CD4-positive, alpha-beta T cell treated with Interleukin-6 for 4 hours (primary cell): ENCODE results near the gene CDKN1C.

Experiments
- DNase-seq: peaks from one replicate; pipeline ENCODE4 v3.0.0-alpha.2; 2020; ENCODE audit warnings: mixed read lengths

The CDKN1C gene

DNA sequence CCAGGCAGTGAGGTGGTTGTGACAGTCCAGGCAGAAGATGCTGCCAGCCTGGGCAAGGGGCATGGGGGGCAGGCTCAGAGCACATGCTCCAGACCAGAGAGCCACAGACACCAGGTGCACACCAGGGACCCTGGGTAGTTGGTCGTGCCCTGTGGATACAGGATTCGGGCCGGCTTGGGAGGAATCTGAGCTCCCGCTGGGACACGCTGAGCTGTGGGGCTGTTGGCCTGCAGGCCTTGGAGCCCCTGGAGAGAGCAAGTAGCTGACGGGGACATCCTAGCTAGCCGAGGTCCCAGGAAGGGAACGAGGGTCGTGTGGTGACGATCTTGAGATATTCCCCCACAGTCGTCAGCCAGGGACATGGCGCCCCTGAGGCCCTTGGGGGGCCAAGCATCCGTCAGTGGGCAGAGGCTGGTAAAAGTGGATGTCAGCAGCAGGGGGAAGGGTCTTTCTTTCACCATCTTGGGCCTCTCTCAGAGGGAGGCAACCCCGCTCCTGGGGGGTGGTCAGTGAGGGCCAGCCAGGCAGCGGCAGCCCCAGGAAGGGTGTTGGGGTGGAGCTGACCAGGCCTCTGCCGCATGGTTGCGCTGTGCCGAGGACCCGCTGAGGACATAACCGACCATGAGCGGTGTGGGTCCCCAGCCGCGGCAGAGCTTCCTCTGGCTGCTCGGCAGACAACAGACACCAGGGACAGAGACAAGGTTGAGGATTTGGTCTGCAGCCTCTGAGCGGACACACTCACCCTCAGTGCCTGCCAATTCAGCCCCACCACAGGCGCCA lies 44.0 kb downstream of the CDKN1C start:
- no peak for DNase-seq

DNA sequence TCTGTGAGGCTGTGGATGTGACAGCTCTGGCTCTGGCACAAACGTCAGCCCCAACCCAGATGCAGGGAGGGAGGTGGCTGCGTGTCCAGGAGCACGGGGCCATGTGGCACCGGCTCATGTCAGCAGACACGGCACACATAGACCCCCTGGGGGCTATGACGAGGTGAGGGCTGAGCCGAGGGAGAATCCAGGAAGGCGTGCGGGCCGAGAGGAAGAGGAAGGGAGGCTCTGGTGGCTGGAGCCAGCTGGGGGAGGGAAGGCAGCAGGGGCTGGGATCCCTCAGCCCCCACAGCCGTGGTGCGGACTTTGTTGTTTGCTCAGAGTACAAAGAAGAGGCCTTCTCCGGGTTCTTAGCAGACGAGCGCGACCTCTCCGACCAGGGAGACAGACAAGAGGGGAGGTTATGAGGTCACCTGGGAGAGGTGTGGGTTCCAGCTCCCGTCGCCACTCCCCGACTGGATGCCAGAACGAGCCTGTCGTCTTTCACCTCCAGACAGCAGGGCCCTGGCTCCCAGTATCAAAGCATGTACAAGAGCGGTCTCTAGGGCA lies 46.1 kb downstream of the CDKN1C start:
- DNase-seq: no peak

DNA sequence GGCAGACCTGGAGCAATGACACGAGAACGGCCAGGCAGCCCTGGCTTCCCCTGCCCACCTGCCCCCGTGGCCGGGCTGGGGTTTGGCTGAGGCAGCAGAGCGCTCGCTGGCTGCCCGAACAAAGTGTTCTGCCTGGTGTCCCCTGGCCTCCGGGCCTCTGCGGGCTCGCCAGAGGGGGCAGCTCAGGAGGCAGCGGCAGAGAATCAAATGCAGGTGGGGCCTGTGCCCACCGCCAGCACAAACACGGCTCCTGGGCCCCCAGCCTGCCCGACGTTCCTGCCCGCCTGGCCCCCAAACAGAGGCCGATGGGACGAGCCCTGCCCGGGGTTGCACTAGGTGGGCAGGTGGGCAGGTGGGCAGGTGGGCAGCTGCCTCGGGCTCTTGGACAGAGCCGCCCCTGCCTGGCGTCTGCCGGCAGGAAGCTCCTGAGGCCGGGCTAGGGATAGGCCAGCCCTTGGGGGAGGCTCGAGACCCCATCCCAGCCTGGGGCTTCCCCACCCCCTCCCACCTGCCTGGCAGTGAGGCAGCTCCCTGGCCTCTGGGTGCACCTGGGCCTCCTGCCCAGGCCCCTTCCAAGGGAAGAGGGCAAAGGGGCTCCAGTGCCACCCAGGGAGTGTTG lies 46.8 kb downstream of the CDKN1C start:
- no peak for DNase-seq

DNA sequence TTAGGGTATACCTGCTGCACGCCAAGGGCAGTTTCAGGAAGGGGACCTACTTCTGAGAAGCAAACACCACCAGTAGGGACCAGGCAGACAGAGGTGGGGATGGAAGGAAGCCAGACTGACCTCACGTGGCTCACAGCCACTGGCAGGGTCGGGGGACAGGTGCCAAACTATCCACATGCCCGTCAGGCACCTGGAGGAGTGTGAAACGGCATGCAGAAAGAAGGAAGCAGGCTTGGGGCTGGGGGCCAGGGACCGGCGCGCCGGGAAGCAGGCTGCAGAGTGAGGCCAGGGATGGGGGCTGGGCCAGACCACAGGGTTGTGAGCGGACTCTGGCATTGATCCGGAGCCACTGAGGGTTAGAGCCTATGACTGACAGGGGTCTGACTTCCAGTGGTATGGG lies 47.5 kb downstream of the CDKN1C start:
- DNase-seq: no peak

DNA sequence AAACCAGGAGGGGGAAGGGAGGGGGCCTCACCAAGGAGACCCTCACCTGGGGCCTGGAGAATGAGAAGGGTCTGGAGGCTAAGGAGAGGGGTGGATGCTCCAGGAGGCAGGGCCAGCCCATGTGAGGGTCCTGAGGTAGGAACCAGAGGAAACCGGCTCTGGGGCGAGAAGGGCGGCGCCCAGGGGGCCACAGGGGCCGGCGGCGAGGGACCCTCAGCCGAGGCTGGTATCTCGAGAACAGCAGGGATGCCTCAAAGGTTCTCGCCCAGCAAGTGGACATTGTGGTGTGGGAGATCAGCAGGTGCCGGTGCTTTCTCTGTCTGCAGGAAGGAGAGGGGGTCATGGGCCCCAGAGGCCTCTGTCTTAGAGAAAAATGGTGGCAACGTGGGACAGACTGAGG lies 47.9 kb downstream of the CDKN1C start:
- DNase-seq: no peak

DNA sequence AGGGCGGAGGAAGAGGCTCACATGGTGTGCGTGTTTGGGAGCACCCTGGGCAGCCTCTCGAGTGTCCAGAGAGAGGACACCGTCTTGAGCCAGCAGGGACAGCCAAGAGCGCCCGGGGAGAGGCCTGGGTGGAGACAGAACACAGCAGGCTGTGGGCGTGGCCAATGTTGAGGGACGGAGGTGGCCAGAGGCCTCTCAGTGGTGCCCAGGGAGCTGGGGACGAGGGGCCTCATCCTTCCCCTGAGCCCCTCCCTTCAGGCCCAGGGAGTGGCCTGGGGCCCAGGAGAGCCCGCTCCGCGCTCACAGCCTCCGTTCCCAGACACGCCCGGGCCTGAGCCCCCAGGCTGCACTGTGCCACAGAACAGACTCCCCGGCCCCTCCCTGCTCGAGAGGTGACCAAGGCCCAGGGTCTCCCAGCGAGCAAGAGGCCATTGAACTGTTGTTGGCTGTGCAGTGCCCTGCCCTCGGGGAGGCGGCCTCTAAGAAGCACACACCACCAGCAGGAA lies 48.4 kb downstream of the CDKN1C start:
- DNase-seq: no peak

DNA sequence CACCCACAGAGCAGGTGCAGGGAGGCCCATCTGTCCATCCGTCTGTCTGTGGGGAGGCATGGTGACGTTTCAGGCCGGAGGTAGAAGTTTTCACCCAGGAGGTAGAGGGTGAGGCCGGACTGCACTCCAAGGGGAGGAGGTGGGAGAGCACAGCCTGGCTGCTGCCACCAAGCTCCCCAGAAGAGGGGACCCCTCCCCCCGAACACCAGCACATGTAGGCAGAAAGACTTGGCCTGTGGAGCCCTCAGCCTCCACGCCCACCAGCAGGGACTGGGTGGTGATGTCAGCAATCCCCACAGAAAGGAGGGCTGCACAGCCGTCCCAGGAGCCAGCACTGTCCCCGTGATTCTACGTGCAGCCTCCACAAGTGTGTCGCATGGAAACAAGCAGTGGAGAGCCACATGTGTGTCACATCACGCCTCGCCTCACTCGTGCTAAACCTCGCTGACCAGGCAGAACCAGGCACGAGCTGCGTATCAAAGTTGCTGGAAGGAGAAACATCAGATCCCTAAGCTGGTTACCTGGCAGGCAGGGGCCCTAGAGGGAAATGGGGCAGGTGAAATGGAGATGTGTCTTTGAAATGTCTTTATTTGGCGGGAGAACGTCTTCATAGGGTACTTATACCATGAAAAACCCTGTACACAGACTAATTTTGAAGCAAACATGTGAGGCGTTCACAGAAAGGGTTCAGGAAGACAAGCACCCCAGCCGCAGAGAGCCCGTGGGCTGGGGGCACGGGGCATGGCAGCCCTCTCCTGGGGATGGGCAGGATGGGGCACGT lies 49.1 kb downstream of the CDKN1C start:
- no peak for DNase-seq

DNA sequence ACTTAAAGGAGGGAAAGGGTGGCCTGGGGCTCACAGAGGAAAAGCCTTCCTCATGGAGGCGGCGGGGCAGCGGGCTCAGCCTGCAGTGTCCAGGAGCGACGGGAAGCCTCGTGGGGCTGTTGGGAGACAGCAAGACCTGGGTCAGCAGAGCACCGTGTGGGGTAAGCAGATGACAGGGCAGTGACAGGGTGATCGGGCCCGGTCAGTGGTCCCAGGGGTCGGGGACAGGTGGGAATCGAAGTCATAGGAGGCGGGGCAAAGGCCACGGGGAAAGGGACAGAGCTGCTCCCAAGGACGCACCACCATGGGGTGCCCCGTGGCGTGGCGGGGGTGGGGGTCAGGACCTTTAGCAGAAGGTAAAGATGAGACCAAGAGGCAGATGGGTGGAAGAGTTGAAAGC lies 49.8 kb downstream of the CDKN1C start:
- no peak for DNase-seq

DNA sequence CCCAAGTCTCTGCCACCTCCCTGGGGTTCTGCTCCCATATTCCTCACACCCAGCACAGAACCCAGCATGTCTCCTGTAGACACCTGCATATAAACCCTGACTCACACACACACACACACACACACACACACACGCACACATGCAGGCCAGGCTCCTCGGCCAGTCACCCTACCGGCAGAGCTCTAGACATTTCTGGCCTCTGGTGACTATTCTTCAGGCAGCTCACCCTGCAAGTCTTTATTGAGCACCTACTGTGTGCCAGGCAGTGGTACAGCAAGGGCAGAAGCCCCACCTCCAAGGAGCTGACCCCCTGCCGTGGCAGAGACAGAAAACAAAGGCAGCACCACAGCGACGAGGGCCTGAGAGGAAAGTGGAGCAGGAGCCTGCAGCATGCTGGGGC lies 50.3 kb downstream of the CDKN1C start:
- no peak for DNase-seq

DNA sequence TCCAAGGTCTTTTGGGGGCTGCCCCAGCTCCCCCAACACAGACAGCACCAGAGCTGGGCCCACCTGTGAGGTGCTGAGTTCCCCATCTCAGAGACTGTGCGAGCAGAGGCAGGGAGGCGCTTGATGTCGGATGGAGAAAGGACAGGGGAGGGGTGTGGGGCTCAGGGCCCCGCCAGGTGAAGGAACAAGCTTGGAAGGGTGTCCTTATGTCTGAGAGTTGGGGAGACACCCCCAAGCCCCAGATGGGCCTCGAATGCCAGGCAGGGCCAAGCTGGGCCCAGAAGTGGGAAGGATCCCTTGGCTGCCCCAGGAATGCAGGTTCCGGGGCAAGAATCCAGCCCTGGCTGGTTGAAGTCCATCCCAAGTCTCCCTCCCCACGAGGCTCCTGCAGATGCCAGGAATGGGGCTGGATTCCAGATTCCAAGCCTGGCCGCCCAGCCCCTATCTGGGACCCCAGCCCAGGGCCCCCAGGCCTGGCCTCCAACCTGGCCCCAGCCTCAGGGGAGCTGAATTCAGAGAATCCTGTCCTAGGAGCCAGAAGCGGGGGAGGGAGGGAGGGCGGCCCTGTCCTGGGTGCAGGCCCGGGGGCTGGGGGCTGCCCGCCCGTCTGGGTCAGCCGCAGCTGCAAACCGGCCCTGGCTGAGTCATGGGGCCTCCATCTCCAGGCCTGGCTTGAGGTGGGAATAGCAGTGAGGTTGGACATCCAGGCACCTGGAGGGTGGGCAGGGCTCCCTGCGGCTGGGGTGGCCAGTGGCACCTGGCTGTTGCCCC lies 50.9 kb downstream of the CDKN1C start:
- DNase-seq: no peak

DNA sequence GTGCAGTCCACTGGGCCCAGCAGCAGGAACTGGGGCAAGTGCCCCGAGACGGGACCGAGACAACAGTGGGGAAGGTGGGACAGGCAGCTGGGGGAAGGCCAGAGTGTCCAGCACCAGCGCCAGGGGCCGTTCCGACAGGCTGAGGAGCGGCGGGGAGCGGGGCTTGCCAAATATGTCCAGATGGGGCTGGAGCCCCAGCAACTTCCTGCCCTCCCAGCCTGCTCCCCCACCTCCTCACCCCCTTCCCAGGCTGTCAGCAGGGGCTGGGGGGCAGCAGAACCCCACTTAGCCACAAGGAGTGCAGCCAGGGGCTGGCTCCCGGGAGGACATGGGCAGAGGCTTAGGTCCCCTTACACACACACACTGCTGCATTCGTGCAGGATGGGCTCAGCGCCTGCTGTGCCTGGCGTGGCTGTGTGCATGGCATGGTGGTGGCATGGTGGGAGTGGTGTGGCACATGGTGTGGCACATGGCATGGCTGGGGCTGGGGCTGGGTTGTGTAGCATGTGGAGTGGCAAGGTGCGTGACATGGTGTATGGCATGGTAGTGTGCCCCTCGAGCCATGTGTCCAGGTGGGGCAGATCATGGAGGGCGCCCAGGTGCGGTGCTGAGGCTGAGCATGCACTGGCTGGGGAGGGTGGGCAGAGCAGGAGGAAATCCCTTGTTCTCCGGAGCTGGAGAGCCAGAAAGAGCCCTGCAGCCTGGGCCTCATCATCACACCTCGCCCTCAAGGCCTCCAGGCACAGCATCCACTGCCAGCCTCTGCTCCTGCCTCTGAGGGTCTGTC lies 51.7 kb downstream of the CDKN1C start:
- no peak for DNase-seq
